Measurements from ENCODE around the gene OR8G1. TPM values are rescaled to one million over a fixed set of nuclear protein-coding genes. Genes with fewer than 3 reads are reported as not detected.
"Not testable (repeated sequence)": the region's sequence is repeated elsewhere in the genome, so short reads cannot be mapped to it uniquely, and the experiment has no call there.

OR8G1 gene
- not detected for polyA plus RNA-seq (ENCODE audit: insufficient read length in 3 of 3)
- long read RNA-seq, donor 1, result 0 reads
- long read RNA-seq, donor 2, result 0 reads
- long read RNA-seq, donor 3, result 0 reads
- long read RNA-seq, donor 4, result 0 reads
- long read RNA-seq, donor 5, result 0 reads
- long read RNA-seq, donor 6, result 0 reads
- long read RNA-seq, donor 7, result 0 reads
- long read RNA-seq, donor 8, result 0 reads
- long read RNA-seq, donor 9, result 0 reads
- long read RNA-seq, donor 10, result 0 reads
- long read RNA-seq, donor 11, result 0 reads
- long read RNA-seq, donor 12, result 0 reads
- long read RNA-seq, donor 13, result 0 reads
- long read RNA-seq, donor 14, result 0 reads
- long read RNA-seq, donor 15, result 0 reads
- long read RNA-seq, donor 16, result 0 reads

- no peak for DNase-seq
These were observed at the start of gene OR8G1 for GRCh38 chr11:124240621-124241397. TSS of gene OR8G1 (plus strand) at chr11:124241095. CDS start at chr11:124249676, 8,581 bp downstream.

GRCh38 chr11:124193221-124194010, 47.5 kb upstream of the OR8G1 start:
- DNase-seq, result no peak

DNA sequence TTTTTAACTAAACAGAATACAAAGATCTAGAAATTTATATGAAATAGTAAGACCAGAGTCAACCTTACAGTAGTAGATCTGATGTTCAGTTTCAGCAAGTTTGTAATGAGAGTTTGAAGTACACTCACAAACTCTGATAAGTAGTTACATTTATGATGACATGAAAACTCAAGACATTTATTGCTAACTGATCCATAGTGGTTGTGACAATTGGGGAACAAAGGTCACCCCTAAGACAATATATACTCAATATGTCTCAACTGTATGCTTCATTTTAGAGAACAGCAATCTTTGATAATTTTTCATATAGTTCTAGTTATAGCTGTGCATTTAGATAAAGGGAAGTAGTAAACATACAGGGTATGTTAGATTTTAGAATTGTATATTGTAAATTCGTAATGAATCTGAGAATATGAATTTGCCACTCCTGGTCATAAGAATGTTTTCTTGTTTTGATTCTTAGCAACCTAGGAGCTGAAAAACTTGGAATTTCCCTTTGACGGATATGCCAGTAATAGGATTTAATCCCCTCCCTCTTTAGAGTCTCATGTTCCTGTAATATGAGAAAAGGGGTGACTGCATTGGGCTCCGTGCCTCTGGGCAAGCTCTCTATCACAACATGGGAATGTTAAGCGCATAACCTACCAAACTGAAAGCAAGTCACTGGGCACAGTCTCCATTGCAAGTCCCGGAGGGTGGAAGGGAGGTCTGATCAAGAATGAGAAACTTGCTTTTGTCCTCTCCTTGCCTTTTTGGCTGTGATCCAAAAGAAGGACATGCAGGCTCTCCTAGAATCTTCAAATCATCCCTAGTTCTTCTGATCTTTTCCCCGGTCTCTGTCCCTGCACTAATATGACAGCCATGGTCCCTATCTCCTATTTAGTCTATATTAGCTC, 46.4 kb upstream of the OR8G1 start:
- DNase-seq, result peak; percentile 21

DNA sequence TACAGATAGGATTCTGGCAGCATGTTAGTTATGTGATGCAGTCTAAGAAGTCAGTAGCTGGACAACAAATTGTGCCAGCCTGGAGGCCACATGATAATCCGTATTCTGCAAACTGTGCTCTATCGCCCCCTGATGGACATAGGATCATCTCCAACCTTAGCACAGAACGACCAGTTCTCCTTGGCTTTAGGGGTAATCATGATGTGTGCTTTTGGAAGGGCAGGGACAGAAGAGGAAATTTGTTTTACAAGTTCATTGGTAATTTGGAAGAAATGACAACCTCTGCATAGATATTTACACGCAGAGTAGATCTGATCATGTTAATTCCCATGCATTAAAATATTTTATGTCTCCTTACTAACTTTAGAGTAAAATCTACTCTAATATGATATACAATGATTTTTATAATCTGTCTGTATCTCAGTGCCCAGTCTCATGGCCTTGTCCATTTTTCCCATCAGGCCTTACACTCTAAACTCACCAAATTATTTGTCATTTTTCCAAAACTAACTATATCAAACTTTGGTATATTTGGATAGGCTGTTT, 45.6 kb upstream of the OR8G1 start:
- DNase-seq, result peak; percentile 23

GRCh38 chr11:124197999-124198398, 42.9 kb upstream of the OR8G1 start:
- DNase-seq, result no peak

- no peak for DNase-seq
These were observed 42.0 kb upstream of the OR8G1 start for GRCh38 chr11:124198897-124199296.

GRCh38 chr11:124199702-124200101, 41.2 kb upstream of the OR8G1 start:
- no peak for DNase-seq

DNA sequence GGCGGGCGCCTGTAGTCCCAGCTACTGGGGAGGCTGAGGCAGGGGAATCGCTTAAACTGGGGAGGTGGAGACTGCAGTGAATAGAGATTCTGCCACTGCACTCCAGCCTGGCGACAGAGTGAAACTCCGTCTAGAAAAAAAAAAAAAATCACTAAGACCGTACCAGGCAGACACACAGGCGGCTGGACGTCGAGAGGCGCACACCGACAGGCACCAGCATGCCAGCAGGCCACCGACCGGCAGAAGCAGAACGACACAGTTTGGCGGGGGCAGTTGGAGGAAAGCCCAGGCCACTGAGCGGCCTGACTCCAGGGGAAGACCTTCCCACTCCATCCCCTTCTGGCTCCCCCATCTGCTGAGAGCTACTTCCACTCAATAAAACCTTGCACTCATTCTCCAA, 40.2 kb upstream of the OR8G1 start:
- no peak for DNase-seq

GRCh38 chr11:124202951-124203350, 37.9 kb upstream of the OR8G1 start:
- DNase-seq, result no peak

- DNase-seq, result no peak
These were observed 36.9 kb upstream of the OR8G1 start for GRCh38 chr11:124204008-124204407.

DNA sequence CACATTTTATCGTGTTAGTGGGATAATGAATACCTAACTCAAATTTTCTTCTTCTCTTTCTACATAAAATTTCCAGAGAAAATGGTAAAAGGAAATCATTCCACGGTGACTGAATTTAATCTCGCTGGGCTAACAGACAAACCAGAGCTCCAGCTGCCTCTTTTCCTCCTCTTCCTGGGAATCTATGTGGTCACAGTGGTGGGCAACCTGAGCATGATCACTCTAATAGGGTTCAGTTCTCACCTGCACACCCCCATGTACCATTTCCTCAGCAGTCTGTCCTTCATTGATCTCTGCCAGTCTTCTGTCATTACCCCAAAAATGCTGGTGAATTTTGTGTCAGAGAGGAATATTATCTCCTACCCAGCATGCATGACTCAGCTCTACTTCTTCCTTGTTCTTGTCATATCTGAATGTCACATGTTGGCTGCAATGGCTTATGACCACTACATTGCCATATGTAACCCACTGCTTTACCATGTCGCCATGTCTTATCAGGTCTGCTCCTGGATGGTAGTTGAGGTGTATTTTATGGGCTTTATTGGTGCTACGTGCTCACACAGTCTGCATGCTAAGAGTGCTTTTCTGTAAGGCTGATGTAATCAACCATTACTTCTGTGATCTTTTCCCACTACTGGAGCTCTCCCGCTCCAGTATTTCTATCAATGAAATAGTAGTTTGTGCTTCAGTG, 33.6 kb upstream of the OR8G1 start:
- no peak for DNase-seq

DNA sequence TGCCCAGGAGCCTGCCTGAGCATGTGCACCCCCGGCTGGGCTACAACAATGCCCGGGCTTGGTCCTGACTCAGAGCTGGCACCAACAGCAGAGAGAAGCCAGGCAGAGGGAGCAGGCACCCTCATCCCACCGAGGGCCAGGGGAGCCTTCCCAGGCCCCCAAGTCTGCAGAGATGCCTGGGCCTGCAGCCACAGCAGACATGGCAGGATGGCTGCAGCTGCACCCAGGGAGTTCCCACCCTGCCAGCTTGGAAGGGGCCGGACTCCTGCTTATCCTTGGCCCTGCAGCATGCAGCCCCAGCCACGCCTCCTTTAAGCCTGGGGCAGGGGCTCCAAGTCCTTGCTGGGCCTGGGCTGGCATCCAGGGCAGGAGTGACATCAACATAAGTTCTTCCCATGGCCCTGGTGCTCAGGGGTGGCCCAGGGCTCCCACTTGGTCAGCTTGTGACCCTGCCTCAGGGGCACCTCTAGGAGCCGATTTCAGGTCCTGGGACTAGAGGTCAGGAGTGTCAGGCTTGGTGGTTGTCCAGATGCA, 31.0 kb upstream of the OR8G1 start:
- no peak for DNase-seq

DNA sequence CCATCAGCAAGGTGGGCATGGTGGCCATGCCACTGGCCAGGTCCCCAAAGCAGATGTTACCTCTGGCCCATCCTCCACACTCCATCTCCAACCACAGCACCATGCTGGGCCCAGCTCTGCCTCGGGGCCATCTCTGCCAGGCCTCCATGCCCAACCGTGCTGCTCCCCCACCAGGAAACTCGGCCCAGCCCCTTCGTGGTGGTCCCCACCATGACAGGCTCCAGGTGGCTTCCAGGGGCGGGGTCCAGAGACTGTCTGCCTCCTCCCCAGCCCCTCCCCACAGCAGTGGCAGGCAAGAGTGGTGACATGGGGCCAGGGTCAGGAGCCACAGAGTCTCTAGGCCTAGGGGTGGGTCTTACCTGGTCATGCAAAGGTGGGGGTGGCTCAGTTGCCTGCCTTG, 30.5 kb upstream of the OR8G1 start:
- DNase-seq, result no peak

DNA sequence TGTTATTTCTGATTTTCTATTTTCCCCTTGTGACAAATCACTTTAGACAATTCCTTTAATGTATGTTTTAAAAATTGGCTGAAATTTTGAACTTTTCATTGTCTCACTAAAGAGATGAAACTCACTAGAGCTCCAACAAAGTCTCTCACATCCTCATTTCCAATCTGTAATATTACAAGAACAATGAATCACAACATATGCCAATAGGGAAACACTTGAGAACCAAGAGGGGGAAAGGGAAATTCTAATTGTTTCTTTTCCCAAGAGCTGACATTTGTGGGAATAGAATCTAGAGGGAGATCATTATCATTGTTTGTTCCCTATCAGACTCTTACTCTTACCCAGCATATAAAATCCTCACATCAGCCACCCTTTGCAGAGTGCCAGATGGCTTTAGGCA, 29.6 kb upstream of the OR8G1 start:
- no peak for DNase-seq

DNA sequence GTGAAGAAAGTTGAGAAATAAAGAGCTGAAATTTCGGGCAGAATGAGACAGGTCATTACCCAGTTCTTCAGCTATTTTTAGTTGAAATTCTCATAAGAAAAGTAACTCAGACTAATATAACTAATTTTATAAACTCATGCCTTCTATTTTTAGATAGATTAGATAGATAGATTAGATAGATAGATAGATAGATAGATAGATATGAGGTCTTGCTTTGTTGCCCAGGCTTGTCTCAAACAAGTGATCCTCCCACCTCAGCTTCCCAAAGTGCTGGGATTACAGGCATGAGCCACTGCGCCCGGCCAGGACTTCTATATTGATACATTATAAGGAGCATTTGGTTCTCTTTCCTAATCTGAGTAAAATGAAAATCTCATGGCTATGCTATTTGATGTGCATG, 26.9 kb upstream of the OR8G1 start:
- DNase-seq, result no peak

- DNase-seq, result no peak
These were observed 21.8 kb upstream of the OR8G1 start for GRCh38 chr11:124219126-124219525.

GRCh38 chr11:124222407-124222806, 18.5 kb upstream of the OR8G1 start:
- DNase-seq, result no peak

DNA sequence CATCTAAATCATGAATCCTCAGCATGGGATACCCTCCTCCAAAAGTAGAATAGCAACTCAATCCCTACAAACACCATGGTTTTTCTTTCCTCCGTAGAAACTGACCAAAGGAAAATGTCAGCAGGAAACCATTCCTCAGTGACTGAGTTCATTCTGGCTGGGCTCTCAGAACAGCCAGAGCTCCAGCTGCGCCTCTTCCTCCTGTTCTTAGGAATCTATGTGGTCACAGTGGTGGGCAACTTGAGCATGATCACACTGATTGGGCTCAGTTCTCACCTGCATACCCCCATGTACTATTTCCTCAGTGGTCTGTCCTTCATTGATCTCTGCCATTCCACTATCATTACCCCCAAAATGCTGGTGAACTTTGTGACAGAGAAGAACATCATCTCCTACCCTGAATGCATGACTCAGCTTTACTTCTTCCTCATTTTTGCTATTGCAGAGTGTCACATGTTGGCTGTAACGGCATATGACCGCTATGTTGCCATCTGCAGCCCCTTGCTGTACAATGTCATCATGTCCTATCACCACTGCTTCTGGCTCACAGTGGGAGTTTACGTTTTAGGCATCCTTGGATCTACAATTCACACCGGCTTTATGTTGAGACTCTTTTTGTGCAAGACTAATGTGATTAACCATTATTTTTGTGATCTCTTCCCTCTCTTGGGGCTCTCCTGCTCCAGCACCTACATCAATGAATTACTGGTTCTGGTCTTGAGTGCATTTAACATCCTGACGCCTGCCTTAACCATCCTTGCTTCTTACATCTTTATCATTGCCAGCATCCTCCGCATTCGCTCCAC, 16.1 kb upstream of the OR8G1 start:
- DNase-seq, result not testable (repeated sequence)

DNA sequence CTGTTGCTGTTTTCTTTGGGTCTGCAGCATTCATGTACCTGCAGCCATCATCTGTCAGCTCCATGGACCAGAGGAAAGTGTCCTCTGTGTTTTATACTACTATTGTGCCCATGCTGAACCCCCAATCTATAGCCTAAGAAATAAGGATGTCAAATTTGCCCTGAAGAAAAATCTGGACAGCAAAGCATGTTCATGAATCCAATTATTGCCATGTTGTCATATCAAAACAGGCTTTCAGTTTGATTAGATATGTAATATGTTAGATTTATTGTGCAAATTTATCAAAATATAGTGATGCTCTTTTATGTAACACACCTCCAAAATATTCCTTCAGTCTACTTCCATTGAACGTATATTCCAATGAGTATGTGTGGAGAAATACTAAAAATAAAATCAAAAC, 15.4 kb upstream of the OR8G1 start:
- DNase-seq, result no peak
